GM12891 (cell line): ENCODE results near the gene S100A4.

ENCODE experiments used
- PAX5 ChIP-seq: IDR thresholded peaks from 2 replicates; pipeline ENCODE4 v1.6.1; 2011; ENCODE audit warnings: low read length, moderate library complexity, mild to moderate bottlenecking; ENCODE audit not compliant: insufficient read depth, severe bottlenecking
- POLR2A ChIP-seq: IDR thresholded peaks from 2 replicates; pipeline ENCODE4 v1.6.1; 2011; ENCODE audit warnings: low read depth, low read length, control low read depth
- POLR2AphosphoS5 ChIP-seq: IDR thresholded peaks from 2 replicates; pipeline ENCODE4 v1.6.1; 2011; ENCODE audit warnings: low read depth, low read length, control low read depth
- POU2F2 ChIP-seq: IDR thresholded peaks from 2 replicates; pipeline ENCODE4 v1.6.1; 2011; ENCODE audit warnings: low read depth, mild to moderate bottlenecking, control low read depth, low read length, moderate library complexity
- SPI1 ChIP-seq: IDR thresholded peaks from 2 replicates; pipeline ENCODE4 v1.6.1; 2011; ENCODE audit warnings: low read depth, low read length, control low read depth
- TAF1 ChIP-seq: IDR thresholded peaks from 2 replicates; pipeline ENCODE4 v1.6.1; 2011; ENCODE audit warnings: low read depth, low read length, control low read depth

DNA sequence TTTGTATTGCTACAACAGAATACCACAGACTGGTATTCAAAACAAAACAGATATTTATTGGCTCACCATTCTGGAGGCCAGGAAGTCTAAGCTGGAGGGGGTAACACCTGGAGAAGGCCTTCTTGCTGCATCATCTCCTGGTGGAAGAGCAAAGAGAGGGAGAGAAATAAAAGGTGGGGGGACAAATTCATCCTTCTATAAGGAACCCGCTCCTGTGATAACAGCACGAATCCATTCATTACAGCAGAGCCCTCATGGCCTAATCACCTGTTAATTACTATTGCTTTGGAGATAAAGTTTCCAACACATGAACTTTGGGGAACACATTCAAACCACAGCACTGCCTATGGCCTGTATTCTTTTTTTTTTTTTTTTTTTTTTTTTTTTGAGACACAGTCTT is 14.6 kb upstream of the S100A4 start:
- no peak for TF ChIP-seq POLR2A
- TF ChIP-seq SPI1, result no peak
- no peak for TF ChIP-seq TAF1
- TF ChIP-seq POLR2AphosphoS5, result no peak
- TF ChIP-seq POU2F2, result no peak
- TF ChIP-seq PAX5, result no peak
